SH-SY5Y (cell line): Measurements from ENCODE around the gene MSMP.

ENCODE experiments used
- GATA2 ChIP-seq: IDR thresholded peaks from 2 replicates; pipeline ENCODE4 v1.6.1; 2011; ENCODE audit warnings: mild to moderate bottlenecking, low read depth, low read length
- GATA3 ChIP-seq: IDR thresholded peaks from 2 replicates; pipeline ENCODE4 v1.6.1; 2011; ENCODE audit warnings: low read depth, mild to moderate bottlenecking, low read length, moderate library complexity

DNA sequence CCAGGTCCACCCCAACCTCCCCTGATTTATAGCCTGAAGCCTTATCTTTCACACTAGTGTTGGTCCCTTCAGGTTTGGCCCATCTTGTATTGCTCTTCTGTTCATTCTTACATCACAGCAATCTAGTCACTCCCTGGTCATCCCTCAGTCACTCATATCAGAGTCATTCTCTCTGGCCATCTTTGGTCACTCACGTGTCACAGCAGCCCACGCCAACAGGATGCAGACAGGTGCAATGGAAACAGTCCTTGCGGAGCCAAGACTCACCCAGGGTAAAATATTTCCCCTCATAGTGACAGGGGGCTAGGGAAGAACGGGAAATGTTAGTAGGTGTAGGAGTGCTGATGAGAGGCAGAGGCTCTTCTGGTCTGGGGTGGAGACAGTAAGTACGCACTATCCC is 610 bp downstream of the MSMP start:
- TF ChIP-seq GATA2 (no peak), GATA3 (no peak)
